ENCODE results near the gene NUDT1.

DNA sequence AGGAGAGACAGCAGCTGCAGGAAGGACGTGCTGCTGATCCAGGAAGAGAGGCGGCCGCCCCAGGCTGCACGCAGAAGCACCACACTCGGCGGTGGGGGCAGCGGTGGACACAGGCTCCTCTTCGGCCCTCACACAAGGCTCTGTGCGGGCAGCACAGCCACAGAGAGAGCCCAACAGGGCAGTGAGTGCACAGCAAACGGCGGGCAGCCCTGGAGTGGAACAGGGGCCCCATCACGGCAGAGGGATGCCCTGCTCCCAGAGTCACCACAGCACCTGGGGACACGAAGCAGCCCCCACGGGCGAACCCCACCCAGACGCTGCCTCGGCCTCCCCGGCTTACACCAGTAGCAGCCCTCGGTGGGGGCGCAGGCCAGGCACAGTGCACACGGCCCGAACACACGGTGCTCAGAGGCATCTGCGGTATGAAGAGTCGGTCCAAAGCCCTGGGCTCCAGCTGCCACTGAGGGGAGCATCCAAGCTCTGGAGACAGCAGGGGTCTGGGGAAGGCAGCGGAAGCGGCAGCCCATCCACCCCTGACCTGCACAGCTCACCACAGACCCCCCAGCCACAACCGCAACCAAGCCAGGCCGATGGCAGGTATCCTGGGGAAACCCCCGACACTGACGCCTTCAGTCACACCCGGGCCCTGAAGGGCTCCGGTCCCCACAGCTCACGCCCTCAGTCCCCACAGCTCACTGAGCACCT is 16.8 kb downstream of the NUDT1 start:
- TF ChIP-seq, protein P1, sequence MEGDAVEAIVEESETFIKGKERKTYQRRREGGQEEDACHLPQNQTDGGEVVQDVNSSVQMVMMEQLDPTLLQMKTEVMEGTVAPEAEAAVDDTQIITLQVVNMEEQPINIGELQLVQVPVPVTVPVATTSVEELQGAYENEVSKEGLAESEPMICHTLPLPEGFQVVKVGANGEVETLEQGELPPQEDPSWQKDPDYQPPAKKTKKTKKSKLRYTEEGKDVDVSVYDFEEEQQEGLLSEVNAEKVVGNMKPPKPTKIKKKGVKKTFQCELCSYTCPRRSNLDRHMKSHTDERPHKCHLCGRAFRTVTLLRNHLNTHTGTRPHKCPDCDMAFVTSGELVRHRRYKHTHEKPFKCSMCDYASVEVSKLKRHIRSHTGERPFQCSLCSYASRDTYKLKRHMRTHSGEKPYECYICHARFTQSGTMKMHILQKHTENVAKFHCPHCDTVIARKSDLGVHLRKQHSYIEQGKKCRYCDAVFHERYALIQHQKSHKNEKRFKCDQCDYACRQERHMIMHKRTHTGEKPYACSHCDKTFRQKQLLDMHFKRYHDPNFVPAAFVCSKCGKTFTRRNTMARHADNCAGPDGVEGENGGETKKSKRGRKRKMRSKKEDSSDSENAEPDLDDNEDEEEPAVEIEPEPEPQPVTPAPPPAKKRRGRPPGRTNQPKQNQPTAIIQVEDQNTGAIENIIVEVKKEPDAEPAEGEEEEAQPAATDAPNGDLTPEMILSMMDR (conservative IDR thresholded peaks at IDR 0.05 in 1 of 2, IDR thresholded peaks at IDR 0.05 in 1 of 2; ENCODE audit: low read depth in 1 of 2, low read length in 2 of 2), result no peak
- no peak for TF ChIP-seq EZH2 (IDR thresholded peaks at IDR 0.05; ENCODE audit: low read length, missing control alignments)
